GM18909 (cell line): ENCODE measurements around the gene DAAM1.

Experiments used
- ATAC-seq: cut with Tn5 transposase; IDR thresholded peaks from one replicate; pipeline ENCODE4 v1.9.1; 2021; ENCODE audit warnings: mild to moderate bottlenecking; ENCODE audit not compliant: unreplicated experiment, poor library complexity

Gene DAAM1

GRCh38 chr14:59355091-59355490 is 166.6 kb downstream of the DAAM1 start:
- no peak for ATAC-seq

- ATAC-seq = peak; percentile 40
Observed at GRCh38 chr14:59356312-59356711, 167.8 kb downstream of the DAAM1 start.

GRCh38 chr14:59356767-59357166 is 168.3 kb downstream of the DAAM1 start:
- ATAC-seq = peak; percentile 72

- ATAC-seq = no peak
Observed at GRCh38 chr14:59358102-59358501, 169.6 kb downstream of the DAAM1 start.

GRCh38 chr14:59358784-59359183 is 170.3 kb downstream of the DAAM1 start:
- ATAC-seq = no peak

- ATAC-seq = no peak
Observed at GRCh38 chr14:59359431-59360124, 171.1 kb downstream of the DAAM1 start.

GRCh38 chr14:59360233-59360632 is 171.8 kb downstream of the DAAM1 start:
- ATAC-seq = no peak

GRCh38 chr14:59360923-59361794 is 172.7 kb downstream of the DAAM1 start:
- no peak for ATAC-seq

GRCh38 chr14:59362513-59362912 is 174.0 kb downstream of the DAAM1 start:
- no peak for ATAC-seq

- ATAC-seq = no peak
Observed at GRCh38 chr14:59363531-59364226, 175.2 kb downstream of the DAAM1 start.

GRCh38 chr14:59370158-59370742 is 181.8 kb downstream of the DAAM1 start:
- no peak for ATAC-seq

GRCh38 chr14:59371771-59372170 is 183.3 kb downstream of the DAAM1 start:
- ATAC-seq = no peak

- ATAC-seq = no peak
Observed at GRCh38 chr14:59374048-59374447, 185.6 kb downstream of the DAAM1 start.

- no peak for ATAC-seq
Observed at GRCh38 chr14:59376686-59377085, 188.2 kb downstream of the DAAM1 start.

GRCh38 chr14:59377491-59377890 is 189.0 kb downstream of the DAAM1 start:
- ATAC-seq = no peak

GRCh38 chr14:59377991-59378601 is 189.6 kb downstream of the DAAM1 start:
- no peak for ATAC-seq

- ATAC-seq = no peak
Observed at GRCh38 chr14:59389936-59390335, 201.5 kb downstream of the DAAM1 start.

- ATAC-seq = no peak
Observed at GRCh38 chr14:59391388-59391787, 202.9 kb downstream of the DAAM1 start.

GRCh38 chr14:59394268-59394667 is 205.8 kb downstream of the DAAM1 start:
- no peak for ATAC-seq

GRCh38 chr14:59395672-59396071 is 207.2 kb downstream of the DAAM1 start:
- no peak for ATAC-seq
